ENCODE data around the gene KRTAP12-3. TPM values are rescaled to one million over a fixed set of nuclear protein-coding genes. Genes with fewer than 3 reads are reported as not detected.
"Not testable (repeated sequence)": the region's sequence is repeated elsewhere in the genome, so short reads cannot be mapped to it uniquely, and the experiment has no call there.

The KRTAP12-3 gene
- total and polyA plus RNA-seq, 5 experiments from 2014 or later: not detected

GRCh38 chr21:44671911-44672310 is 14.2 kb downstream of the KRTAP12-3 start:
- no peak overlapping the region for H3K4me3 Mint-ChIP-seq

GRCh38 chr21:44677881-44678280 is 20.1 kb downstream of the KRTAP12-3 start:
- Mint-ChIP-seq H3K36me3 (peaks cover 0 to 20% (median 11%) of the 10 kb centered on the region in 3 donors), H3K9me3 (peaks cover 6 to 29% (median 15%) of the 10 kb centered on the region in 9 donors), H3K4me3 (no peak overlapping the region), H3K27ac (no peak overlapping the region), H3K4me1 (peaks cover 0 to 6% (median 4%) of the 10 kb centered on the region in 4 donors), H3K27me3 (peaks cover 0 to 9% (median 0%) of the 10 kb centered on the region in 5 donors)
- DNase-seq: no peak
- POLR2A ChIA-PET: no interaction called here
- no peak for ATAC-seq

More at GRCh38 chr21:44671911-44672310, 14.2 kb downstream of the KRTAP12-3 start:
- H3K27ac Mint-ChIP-seq: no peak overlapping the region
- no peak for DNase-seq
- H3K36me3 Mint-ChIP-seq: peaks cover 0 to 41% (median 23%) of the 10 kb centered on the region in 3 donors
- peaks cover 0 to 1% (median 0%) of the 10 kb centered on the region in 5 donors for H3K27me3 Mint-ChIP-seq
- POLR2A ChIA-PET: no interaction called here
- peaks cover 9 to 57% (median 32%) of the 10 kb centered on the region in 9 donors for H3K9me3 Mint-ChIP-seq
- H3K4me1 Mint-ChIP-seq: peaks cover 0 to 5% (median 4%) of the 10 kb centered on the region in 4 donors
- no peak for ATAC-seq

GRCh38 chr21:44681152-44681551 is 23.4 kb downstream of the KRTAP12-3 start:
- peaks cover 0 to 10% (median 8%) of the 10 kb centered on the region in 4 donors for H3K4me1 Mint-ChIP-seq
- H3K27ac Mint-ChIP-seq: peak overlapping the region in 3 of 10 donors; percentile 37 to 72 (median 71)
- no peaks in the 10 kb centered on the region for H3K9me3 Mint-ChIP-seq
- POLR2A ChIA-PET: no interaction called here
- no peaks in the 10 kb centered on the region for H3K36me3 Mint-ChIP-seq
- no peak for DNase-seq
- peaks cover 0 to 8% (median 2%) of the 10 kb centered on the region in 5 donors for H3K27me3 Mint-ChIP-seq
- no peak for ATAC-seq
- no peak overlapping the region for H3K4me3 Mint-ChIP-seq

GRCh38 chr21:44681861-44682579 is 24.3 kb downstream of the KRTAP12-3 start, which contains the start of gene KRTAP12-1:
TSS of gene KRTAP12-1 (minus strand) at chr21:44682163. CDS start at chr21:44682123, 40 bp downstream.
- Mint-ChIP-seq H3K9me3 (no peaks in the 10 kb centered on the region), H3K36me3 (no peaks in the 10 kb centered on the region), H3K27ac (peak within 1 kb of the TSS in 3 of 10 donors; percentile 71 to 74 (median 72)), H3K4me1 (peaks cover 0 to 12% (median 9%) of the 10 kb centered on the region in 4 donors), H3K27me3 (peaks cover 0 to 11% (median 2%) of the 10 kb centered on the region in 5 donors), H3K4me3 (no peak within 1 kb of the TSS)
- ATAC-seq (no peak), DNase-seq (no peak)
- POLR2A ChIA-PET: interaction anchor here (0.9 kb wide), 1 partner anchor 12 kb away, joined by 3 read pairs; no protein-coding TSS in a partner anchor

GRCh38 chr21:44682580-44683151 is 24.9 kb downstream of the KRTAP12-3 start:
- DNase-seq (no peak), ATAC-seq (no peak)
- H3K27ac Mint-ChIP-seq: peak overlapping the region in 1 of 10 donors; percentile 74
- no peaks in the 10 kb centered on the region for H3K36me3 Mint-ChIP-seq
- peaks cover 0 to 12% (median 9%) of the 10 kb centered on the region in 4 donors for H3K4me1 Mint-ChIP-seq
- POLR2A ChIA-PET: interaction anchor here (0.9 kb wide), 1 partner anchor 13 kb away, joined by 3 read pairs; no protein-coding TSS in a partner anchor
- H3K27me3 Mint-ChIP-seq: peaks cover 0 to 11% (median 2%) of the 10 kb centered on the region in 5 donors
- no peak overlapping the region for H3K4me3 Mint-ChIP-seq
- no peaks in the 10 kb centered on the region for H3K9me3 Mint-ChIP-seq

GRCh38 chr21:44684077-44684476 is 26.3 kb downstream of the KRTAP12-3 start:
- Mint-ChIP-seq H3K27me3 (peaks cover 0 to 11% (median 2%) of the 10 kb centered on the region in 5 donors), H3K4me1 (peaks cover 0 to 12% (median 9%) of the 10 kb centered on the region in 4 donors), H3K36me3 (no peaks in the 10 kb centered on the region), H3K9me3 (no peaks in the 10 kb centered on the region), H3K27ac (peak overlapping the region in 2 of 10 donors; percentile 0 to 31), H3K4me3 (no peak overlapping the region)
- DNase-seq (no peak), ATAC-seq (no peak)
- POLR2A ChIA-PET: interaction anchor here (1.1 kb wide), 1 partner anchor 27 kb away, joined by 3 read pairs; the partner anchor contains the start of gene KRTAP12-3

- DNase-seq: no peak
- no peak for ATAC-seq
- Mint-ChIP-seq H3K27me3 (peaks cover 0 to 9% (median 2%) of the 10 kb centered on the region in 5 donors), H3K36me3 (no peaks in the 10 kb centered on the region), H3K4me1 (peaks cover 0 to 12% (median 9%) of the 10 kb centered on the region in 4 donors), H3K4me3 (no peak overlapping the region), H3K27ac (no peak overlapping the region), H3K9me3 (no peaks in the 10 kb centered on the region)
- POLR2A ChIA-PET: interaction anchor here (1.1 kb wide), 1 partner anchor 27 kb away, joined by 3 read pairs; the partner anchor contains the start of gene KRTAP12-3
Observed at GRCh38 chr21:44684483-44684882, 26.8 kb downstream of the KRTAP12-3 start.

- H3K36me3 Mint-ChIP-seq: not testable (repeated sequence)
- H3K4me1 Mint-ChIP-seq: peaks cover 0 to 13% (median 9%) of the 10 kb centered on the region in 4 donors
Observed at GRCh38 chr21:44685050-44685449, 27.3 kb downstream of the KRTAP12-3 start.

GRCh38 chr21:44686000-44686781 is 28.5 kb downstream of the KRTAP12-3 start:
- DNase-seq (no peak), ATAC-seq (no peak)
- peak overlapping the region in 3 of 10 donors; percentile 56 to 77 (median 63) for H3K27ac Mint-ChIP-seq

More at GRCh38 chr21:44685050-44685449, 27.3 kb downstream of the KRTAP12-3 start:
- H3K4me3 Mint-ChIP-seq, ATAC-seq, DNase-seq, H3K9me3 Mint-ChIP-seq, H3K27me3 Mint-ChIP-seq, H3K27ac Mint-ChIP-seq: not testable (repeated sequence)
- POLR2A ChIA-PET: interaction anchor here (1.1 kb wide), 1 partner anchor 28 kb away, joined by 3 read pairs; the partner anchor contains the start of gene KRTAP12-3

GRCh38 chr21:44686843-44687561 is 29.3 kb downstream of the KRTAP12-3 start:
- Mint-ChIP-seq H3K4me3 (no peak overlapping the region), H3K27me3 (peaks cover 0 to 5% (median 2%) of the 10 kb centered on the region in 5 donors), H3K4me1 (peaks cover 9 to 30% (median 19%) of the 10 kb centered on the region in 4 donors), H3K36me3 (no peaks in the 10 kb centered on the region), H3K27ac (peak overlapping the region in 3 of 10 donors; percentile 39 to 63 (median 57)), H3K9me3 (peaks cover 0 to 3% (median 0%) of the 10 kb centered on the region in 9 donors)
- DNase-seq (no peak), ATAC-seq (no peak)
- POLR2A ChIA-PET: no interaction called here

More at GRCh38 chr21:44686000-44686781, 28.5 kb downstream of the KRTAP12-3 start:
- Mint-ChIP-seq H3K4me1 (peaks cover under 1 to 22% (median 13%) of the 10 kb centered on the region in 4 donors), H3K9me3 (no peaks in the 10 kb centered on the region), H3K36me3 (no peaks in the 10 kb centered on the region), H3K27me3 (peaks cover 0 to 5% (median 2%) of the 10 kb centered on the region in 5 donors), H3K4me3 (no peak overlapping the region)
- POLR2A ChIA-PET: no interaction called here

GRCh38 chr21:44687671-44688070 is 29.9 kb downstream of the KRTAP12-3 start:
- POLR2A ChIA-PET: no interaction called here
- H3K9me3 Mint-ChIP-seq: peaks cover 0 to 5% (median 2%) of the 10 kb centered on the region in 9 donors

More at GRCh38 chr21:44687671-44688070, 29.9 kb downstream of the KRTAP12-3 start:
- H3K36me3 Mint-ChIP-seq: peaks cover 0 to 2% (median 0%) of the 10 kb centered on the region in 3 donors
- peaks cover 0 to 5% (median 2%) of the 10 kb centered on the region in 5 donors for H3K27me3 Mint-ChIP-seq
- DNase-seq (no peak), ATAC-seq (no peak)
- no peak overlapping the region for H3K4me3 Mint-ChIP-seq
- H3K4me1 Mint-ChIP-seq: peaks cover 10 to 33% (median 21%) of the 10 kb centered on the region in 4 donors
- peak overlapping the region in 3 of 10 donors; percentile 4 to 48 (median 37) for H3K27ac Mint-ChIP-seq
